Tibial nerve (tissue), 3 donors: ENCODE data around the gene KIAA0232.

Experiments
- POLR2A ChIP-seq, 2 donors: fragments of 450-650 bp; IDR thresholded peaks; one replicate each; pipeline ENCODE4 v1.6.1; 2017; ENCODE audit warnings: antibody characterized with exemption in 2 of 2, mild to moderate bottlenecking in 2 of 2, moderate library complexity in 2 of 2
- TF ChIP-seq, protein P1 (sequence below), 5 experiments: fragments of 200-600 bp in 3 of 5; fragments of 450-650 bp in 2 of 5; sonication (generic) in 3 of 5; IDR thresholded peaks; one replicate each; pipeline ENCODE4 v1.5.1; 2016 to 2019; ENCODE audit warnings: antibody characterized with exemption in 5 of 5, mild to moderate bottlenecking in 3 of 5, moderate library complexity in 2 of 5

DNA sequence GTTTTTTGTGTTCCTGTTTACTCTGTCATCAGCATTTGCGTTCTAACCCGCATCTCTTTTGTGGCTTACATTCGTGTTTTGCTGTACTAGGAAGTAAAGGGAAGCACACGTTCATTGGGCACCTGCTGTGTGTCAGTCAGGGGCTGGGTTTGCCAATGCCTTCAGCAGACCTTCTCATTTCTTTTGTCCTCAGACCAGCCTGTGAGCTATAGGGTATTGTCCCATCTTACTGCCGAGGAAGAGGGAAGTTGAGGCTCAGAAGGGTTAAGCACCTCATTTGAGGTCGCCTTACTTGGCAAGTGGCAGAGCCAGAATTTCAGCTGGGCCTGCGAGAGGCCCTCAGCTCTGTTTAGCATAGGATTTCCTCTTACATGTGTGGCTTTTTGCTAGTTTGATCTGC lies 135.8 kb downstream of the KIAA0232 start:
- TF ChIP-seq, protein P1, sequence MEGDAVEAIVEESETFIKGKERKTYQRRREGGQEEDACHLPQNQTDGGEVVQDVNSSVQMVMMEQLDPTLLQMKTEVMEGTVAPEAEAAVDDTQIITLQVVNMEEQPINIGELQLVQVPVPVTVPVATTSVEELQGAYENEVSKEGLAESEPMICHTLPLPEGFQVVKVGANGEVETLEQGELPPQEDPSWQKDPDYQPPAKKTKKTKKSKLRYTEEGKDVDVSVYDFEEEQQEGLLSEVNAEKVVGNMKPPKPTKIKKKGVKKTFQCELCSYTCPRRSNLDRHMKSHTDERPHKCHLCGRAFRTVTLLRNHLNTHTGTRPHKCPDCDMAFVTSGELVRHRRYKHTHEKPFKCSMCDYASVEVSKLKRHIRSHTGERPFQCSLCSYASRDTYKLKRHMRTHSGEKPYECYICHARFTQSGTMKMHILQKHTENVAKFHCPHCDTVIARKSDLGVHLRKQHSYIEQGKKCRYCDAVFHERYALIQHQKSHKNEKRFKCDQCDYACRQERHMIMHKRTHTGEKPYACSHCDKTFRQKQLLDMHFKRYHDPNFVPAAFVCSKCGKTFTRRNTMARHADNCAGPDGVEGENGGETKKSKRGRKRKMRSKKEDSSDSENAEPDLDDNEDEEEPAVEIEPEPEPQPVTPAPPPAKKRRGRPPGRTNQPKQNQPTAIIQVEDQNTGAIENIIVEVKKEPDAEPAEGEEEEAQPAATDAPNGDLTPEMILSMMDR (IDR thresholded peaks at IDR 0.05) = no peak
- TF ChIP-seq POLR2A (IDR thresholded peaks at IDR 0.05) = no peak
